HG02840 (cell line): ENCODE measurements around the gene HGD.
"Not testable (repeated sequence)": the region's sequence is repeated elsewhere in the genome, so short reads cannot be mapped to it uniquely, and the experiment has no call there.

Experiments used
- ATAC-seq: cut with Tn5 transposase; IDR thresholded peaks from one replicate; pipeline ENCODE4 v1.9.1; 2021; ENCODE audit warnings: mild to moderate bottlenecking, moderate library complexity, moderate number of reproducible peaks; ENCODE audit not compliant: unreplicated experiment, low FRiP score

The HGD gene, protein sequence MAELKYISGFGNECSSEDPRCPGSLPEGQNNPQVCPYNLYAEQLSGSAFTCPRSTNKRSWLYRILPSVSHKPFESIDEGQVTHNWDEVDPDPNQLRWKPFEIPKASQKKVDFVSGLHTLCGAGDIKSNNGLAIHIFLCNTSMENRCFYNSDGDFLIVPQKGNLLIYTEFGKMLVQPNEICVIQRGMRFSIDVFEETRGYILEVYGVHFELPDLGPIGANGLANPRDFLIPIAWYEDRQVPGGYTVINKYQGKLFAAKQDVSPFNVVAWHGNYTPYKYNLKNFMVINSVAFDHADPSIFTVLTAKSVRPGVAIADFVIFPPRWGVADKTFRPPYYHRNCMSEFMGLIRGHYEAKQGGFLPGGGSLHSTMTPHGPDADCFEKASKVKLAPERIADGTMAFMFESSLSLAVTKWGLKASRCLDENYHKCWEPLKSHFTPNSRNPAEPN

GRCh38 chr3:120682095-120682681, at the start of gene HGD:
HGD (minus strand) TSS chr3:120682239; CDS start chr3:120682111, 128 bp downstream.
- ATAC-seq: no peak

DNA sequence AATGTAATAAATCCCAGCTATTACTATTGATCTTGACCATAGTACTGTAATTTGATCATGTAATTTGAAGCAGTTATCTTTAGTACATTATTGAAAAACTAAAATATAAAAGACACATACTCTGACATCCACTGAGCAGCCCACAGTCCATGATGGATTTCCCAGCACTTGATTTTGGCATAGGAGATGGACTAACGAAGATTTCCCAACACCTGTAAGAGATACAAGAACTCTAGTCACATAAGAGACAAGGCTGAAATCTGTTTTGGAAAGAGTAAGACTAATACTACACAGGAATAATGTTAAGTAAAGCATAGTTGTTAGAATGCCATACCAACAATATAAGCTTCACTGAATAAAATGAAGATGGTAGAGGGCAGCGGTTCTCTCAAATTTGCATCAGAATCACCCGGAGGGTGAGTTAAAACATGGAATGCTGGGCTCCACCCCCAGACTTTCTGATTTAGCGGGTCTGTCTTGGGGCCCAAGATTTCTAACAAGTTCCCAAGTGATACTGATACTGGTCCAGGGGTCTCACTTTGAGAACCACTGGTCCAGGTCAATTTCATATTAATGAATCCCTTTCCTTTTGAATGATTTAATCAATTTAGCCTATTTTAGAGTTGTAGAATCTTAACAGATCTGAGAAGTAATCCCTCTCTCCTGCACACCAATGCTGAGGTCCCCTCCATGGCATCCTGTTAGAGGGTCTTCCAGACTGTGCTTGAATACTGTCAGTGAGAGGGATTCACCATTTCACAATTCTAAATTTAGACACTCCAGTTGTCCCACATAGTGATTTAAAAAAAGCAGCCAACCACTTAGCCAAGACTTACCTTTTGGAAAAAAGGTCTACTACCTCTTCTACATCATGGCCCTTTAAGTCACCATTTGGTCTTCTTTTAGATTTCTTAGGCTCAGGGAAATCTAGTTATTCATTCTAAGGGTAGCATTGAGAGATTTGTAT, 48.8 kb upstream of the HGD start:
- ATAC-seq: no peak

DNA sequence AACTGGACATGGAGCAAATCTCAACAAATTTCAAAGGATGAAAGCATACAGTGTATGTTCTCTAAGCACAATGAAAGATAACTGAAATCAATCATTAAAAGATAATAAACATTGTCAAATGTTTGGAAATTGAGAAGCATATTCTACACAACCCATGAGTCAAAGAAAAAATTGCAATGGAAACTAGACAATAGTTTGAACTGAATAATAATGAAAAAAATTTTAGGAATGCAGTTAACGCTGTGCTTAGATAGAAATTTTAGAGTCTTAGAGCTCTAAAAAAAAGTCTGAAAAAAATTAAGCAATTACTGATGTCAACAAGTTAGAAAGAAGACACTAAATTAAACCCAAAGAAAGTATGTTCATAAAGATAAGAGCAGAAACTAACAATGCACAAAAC, 44.8 kb upstream of the HGD start:
- no peak for ATAC-seq

DNA sequence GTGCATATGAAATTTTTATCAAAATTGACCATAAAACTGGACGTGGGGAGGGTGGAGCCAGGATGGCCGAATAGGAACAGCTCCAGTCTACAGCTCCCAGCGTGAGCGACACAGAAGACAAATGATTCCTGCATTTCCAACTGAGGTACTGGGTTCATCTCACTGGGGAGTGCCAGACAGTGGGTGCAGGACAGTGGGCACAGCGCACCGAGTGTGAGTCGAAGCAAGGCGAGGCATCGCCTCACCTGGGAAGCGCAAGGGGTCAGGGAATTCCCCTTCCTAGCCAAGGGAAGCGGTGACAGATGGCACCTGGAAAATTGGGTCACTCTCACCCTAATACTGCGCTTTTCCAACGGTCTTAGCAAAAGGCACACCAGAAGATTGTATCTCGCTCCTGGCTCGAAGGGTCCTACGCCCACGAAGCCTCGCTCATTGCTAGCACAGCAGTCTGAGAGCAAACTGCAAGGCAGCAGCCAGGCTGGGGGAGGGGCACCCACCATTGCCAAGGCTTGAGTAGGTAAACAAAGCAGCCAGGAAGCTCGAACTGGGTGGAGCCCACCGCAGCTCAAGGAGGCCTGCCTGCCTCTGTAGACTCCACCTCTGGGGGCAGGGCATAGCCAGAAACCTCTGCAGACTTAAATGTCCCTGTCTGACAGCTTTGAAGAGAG, 37.3 kb upstream of the HGD start:
- not testable (repeated sequence) for ATAC-seq

DNA sequence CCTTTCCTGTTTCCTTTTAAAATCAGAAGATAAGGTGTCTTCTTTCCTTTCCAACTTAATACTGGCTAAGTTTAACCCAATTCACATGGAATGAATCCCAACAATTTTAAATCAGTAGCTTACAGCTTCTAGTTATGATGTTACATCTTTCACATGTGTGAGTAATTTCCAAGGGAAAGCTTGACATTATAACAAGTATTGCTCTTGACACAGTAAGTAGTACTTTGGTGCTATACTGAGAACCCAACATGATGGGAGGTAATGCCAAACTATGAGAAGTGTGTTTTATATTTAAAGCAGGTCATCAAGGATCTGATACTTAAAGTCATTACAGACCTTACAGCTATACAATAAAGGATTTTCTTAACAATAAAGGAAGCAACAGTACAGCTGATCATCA, 31.2 kb upstream of the HGD start:
- no peak for ATAC-seq

- ATAC-seq: no peak
These were observed 28.3 kb upstream of the HGD start for GRCh38 chr3:120710369-120710768.

DNA sequence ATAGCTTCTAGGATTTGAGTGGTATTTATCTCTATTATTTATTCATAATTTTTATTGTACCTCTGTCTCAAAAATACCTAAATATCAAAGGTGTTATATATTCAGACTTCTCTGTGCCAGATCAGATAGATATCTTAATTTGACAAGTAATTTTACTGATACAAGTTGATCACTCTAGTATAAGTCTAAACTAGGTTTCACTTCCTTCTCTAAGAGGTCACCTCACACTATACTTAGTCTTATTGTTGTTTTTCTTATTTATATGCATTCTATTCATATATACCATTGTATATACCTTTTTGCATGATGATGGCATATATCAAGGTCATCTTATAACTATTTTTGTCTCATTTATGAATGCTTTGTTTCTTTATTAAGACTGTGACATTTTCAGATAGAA, 26.4 kb upstream of the HGD start:
- peak; percentile 71 for ATAC-seq

DNA sequence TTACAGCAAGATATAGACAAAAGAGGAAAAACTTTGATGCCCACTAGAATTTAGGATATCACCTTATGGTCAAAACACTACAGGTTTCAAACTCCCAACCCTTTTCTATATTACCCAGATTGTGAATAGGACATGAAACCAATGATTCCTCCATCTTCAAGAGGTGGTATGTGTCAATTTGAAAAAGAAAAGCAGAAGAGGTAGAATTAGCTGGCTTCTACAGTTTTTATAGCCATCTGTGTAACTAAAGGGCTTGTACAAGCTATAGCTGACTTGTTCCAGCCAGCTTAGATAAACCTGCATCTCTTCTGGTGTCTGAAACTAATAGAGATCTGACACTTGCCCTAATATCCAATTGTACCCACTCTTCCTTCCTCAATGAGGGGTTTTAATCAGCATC, 24.9 kb upstream of the HGD start:
- ATAC-seq: no peak

DNA sequence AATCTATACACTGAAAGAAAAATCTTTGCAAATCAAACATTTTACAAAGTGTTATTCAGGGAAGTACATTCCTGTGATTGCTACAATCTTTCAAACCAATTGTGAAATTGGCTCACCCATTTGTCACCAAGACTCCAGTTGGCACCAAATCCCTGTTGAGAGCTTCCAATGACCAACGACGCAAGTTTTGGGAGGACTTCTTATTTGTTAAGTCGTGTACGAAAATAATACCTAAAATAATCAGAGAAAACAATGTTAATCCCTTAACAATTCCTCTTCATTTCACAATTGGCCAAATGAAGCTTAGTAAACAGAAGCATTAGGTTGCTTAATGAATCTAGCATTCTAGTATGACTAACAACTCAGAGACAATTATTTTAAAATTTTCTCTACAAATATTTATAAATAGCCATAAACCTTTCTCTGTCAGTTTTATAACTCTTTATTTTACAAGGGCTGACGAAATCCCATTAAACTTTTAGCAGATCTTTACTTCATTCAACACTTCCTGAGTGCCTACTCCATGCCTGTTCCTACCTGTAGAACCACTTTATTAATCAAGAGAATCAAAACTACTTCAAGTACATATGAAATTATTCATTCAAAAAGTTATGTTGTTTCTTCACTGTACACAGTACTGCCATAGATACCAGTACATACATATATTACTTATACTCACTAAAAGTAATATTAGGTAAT, 24.0 kb upstream of the HGD start:
- no peak for ATAC-seq

DNA sequence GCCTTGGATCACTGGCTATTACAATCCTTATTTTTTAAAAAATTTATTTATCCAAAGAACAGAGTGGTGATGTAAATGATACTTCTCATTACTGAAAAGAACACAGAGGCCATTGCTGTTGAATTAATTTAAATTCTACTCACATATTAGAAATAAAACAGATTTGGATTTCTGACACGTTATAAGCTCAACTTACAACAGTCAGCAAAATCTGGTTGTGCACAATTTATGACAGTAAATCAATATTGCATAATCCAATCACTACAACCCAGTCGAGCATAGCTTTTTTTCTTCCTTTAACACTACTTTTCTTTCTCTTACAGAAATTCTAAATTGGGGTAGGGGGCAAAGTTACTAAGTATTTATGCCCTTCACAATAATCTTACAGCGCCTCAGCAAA, 17.3 kb upstream of the HGD start:
- no peak for ATAC-seq

DNA sequence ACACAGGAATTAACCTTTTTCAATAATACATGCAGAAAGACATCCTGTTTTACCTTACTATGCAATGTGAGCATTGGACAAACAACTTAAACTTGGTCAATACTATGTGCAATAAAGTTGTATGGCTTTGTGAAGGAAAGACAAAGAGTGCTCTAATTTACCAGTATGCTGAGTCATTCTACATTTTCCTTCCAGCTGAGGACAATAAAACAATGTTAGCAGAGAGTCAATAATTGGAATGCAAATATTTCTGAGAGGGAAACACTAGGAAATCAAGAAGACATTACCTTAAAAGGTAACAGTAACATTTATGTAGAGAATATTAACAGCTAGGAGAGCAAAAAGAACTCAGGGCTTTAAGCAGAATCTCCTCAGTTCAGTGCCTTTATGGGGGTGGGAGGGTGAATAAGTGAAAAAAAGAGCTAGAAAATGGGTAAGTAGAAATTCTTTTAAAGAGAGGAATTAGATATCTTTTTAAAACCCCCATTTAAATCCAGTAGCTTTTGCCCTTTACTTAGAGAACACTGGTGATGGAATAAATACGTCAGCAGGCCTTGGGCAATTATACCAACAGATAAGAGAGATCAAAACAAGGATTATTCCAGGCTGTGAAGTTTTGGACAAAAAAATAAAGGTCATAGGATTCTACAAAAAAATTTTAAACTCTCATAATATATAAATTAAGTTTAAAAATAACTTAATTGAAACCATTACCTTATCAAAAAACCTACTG, 11.6 kb upstream of the HGD start:
- ATAC-seq: no peak

DNA sequence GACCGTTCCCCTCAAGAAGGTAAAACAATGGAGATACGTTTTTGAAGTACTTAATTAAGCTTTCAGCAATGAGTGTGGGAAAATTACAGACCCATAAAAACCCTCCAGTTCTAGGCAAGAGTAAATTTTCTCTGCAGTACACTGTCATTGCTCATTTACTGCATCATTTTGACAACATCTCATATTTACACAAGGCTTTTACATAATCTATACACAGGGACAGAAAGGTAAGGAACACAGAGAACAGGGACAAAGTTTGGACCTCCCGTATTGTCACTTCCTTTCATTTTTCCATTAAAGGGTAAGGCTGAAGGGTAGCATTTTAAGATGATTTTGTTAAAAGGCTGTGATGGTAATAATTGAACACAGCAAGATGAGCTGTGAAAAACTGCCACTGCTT, 7.4 kb upstream of the HGD start:
- ATAC-seq: no peak

DNA sequence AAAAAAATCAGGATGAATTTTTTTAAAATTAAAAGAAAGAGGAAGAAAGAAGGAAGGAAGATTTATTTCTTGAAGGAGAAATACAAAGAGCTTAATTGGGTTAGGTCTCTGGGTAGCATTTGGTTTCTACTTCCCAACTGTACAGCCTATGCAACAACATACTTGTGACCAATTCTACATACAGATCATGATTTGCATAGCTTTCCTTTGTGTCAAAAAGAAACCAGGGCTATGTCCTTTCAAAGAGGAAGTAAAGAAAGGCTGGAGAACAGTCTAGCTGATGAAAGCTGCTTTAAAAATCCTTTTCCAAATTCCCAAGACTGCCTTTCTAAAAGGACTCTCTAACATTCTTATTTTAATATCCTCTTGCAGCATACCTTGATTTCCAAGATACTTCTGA, 6.1 kb upstream of the HGD start:
- ATAC-seq: peak; percentile 93

GRCh38 chr3:120685411-120685810, 3.4 kb upstream of the HGD start:
- ATAC-seq: no peak

DNA sequence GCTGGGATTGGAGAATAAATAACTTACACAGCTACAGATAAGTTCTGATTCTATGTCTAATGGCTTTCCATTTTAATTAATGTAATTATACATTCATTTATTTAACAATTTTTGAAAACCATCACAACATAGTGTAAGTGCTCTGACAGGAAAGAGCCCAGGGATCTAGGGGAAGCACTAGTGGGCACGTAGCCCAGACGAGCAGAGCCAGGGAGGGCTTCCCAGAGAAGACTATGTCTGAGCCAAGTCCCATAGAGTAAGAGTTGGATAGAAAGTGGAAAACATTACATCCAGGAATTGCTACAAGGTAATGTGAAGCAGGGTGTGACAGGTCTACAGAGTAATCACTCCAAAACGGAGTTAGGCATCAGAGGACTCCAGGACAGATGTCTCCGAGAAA, 2.9 kb upstream of the HGD start:
- no peak for ATAC-seq

DNA sequence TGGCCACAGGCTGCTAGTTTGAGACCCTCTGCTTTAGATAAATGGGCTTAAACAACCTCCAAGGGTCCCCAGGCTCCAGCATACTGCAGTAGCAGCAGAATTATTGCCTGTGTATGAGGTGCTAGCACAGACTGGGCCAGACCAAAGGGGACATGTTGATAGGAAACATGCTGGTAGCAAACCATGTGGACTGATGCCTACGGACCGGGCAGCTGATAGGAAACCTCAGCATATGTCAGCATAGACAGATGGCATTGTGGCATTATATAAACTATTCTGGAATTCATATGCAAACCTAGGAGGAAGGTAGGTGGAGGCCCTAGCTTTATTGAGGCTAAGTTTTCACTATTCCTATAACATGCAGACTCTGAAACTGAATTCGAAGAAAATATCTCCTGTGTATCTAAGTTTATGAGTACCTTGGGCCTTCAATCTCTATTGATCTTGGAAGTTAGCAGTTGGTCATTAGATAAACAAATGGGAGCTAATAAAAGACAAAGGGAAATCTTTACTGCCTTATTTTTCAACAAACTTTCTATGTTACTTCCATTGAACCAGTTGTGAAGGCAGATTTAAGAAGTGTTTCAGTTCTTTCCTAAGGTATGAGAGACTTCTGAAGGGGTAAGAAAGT, 1.7 kb upstream of the HGD start:
- ATAC-seq: no peak

GRCh38 chr3:120683213-120683612, 1.2 kb upstream of the HGD start:
- ATAC-seq: no peak

GRCh38 chr3:120681506-120682038, 467 bp downstream of the HGD start:
- no peak for ATAC-seq

DNA sequence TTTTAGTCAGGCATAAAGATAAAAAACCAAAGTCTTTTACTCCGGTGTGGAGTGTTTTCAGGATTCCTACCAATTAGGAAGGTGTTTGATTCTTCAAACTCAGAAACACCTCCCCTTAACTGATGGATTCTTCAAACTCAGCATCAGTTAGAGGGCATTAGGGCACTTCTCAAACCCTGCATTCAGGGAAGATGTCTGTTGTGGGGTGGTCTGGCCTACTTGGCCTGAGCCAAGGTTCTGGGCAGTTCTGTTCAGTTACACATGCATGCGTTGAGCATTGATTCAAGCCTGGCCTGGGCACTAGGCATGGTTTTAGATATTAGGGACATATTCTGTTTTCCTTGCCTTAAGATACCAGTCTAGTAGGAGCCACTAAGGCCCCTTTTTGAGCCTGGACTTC, 1.0 kb downstream of the HGD start:
- no peak for ATAC-seq
